Measurements from ENCODE around the gene CPEB2. TPM values are rescaled to one million over a fixed set of nuclear protein-coding genes. Genes with fewer than 3 reads are reported as not detected.

Gene CPEB2
- total RNA-seq, 1 donor from 2014 or later: 104 TPM

DNA sequence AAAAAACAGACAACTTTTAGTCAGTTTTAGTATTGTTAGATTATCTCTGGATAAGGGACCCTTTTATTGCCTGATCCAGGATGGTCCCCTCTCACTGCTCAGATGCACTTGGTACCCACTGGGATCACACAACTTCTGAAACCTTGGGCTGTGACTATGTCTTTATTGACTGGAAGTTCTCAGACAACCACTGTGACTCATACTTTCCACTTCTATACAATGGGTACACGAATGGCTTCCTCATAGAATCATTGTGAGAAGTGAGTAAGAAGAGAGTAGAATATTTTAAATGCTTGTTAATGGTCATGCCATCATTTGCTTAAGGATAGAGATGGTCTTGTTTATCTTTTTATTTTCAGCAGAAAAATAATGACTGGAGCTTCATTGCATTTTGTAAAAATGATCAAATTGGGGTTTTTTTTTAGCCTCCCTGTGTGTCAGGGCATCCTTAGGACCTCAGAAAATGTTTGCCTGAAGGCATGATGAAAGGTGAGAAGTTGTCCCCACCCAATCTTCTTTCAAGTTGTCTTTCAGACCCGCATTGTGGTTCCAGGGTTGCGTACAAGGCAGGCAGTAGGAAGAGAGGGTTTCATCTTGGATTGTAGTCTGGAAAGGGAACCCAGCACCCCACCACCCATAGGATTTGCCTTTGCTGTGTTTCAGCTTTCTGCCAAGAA, 115.1 kb downstream of the CPEB2 start:
- DNase-seq (ENCODE audit: low read depth): peak; percentile 51

GRCh38 chr4:15118292-15118691, 116.0 kb downstream of the CPEB2 start:
- DNase-seq (ENCODE audit: low read depth): peak; percentile 95
